HG03060 (cell line): ENCODE results near the gene ASB5.
"Not testable (repeated sequence)": the region's sequence is repeated elsewhere in the genome, so short reads cannot be mapped to it uniquely, and the experiment has no call there.

ENCODE experiments used
- ATAC-seq: cut with Tn5 transposase; IDR thresholded peaks from one replicate; pipeline ENCODE4 v1.9.1; 2021; ENCODE audit warnings: low read depth, moderate number of reproducible peaks; ENCODE audit not compliant: unreplicated experiment

Gene ASB5

GRCh38 chr4:176226736-176227135, 42.3 kb downstream of the ASB5 start:
- no peak for ATAC-seq

GRCh38 chr4:176223561-176223960, 45.5 kb downstream of the ASB5 start:
- no peak for ATAC-seq

GRCh38 chr4:176222149-176222548, 46.9 kb downstream of the ASB5 start:
- ATAC-seq, result no peak

GRCh38 chr4:176217510-176217909, 51.5 kb downstream of the ASB5 start:
- no peak for ATAC-seq

- ATAC-seq, result not testable (repeated sequence)
Measured at GRCh38 chr4:176212351-176212750, 56.7 kb downstream of the ASB5 start.

- ATAC-seq, result no peak
Measured at GRCh38 chr4:176210579-176211296, 58.3 kb downstream of the ASB5 start.

GRCh38 chr4:176210101-176210500, 58.9 kb downstream of the ASB5 start:
- no peak for ATAC-seq

- ATAC-seq, result no peak
Measured at GRCh38 chr4:176209535-176209934, 59.5 kb downstream of the ASB5 start.

GRCh38 chr4:176207839-176208238, 61.2 kb downstream of the ASB5 start:
- no peak for ATAC-seq

- ATAC-seq, result no peak
Measured at GRCh38 chr4:176205299-176205698, 63.7 kb downstream of the ASB5 start.

- ATAC-seq, result no peak
Measured at GRCh38 chr4:176198316-176198903, 70.6 kb downstream of the ASB5 start.

GRCh38 chr4:176195184-176195978, 73.6 kb downstream of the ASB5 start, which contains the start of gene SPATA4:
Gene SPATA4 (minus strand): TSS chr4:176195585. CDS start chr4:176195562, 23 bp downstream.
- peak; percentile 96 for ATAC-seq

- ATAC-seq, result no peak
Measured at GRCh38 chr4:176193938-176194337, 75.1 kb downstream of the ASB5 start.

GRCh38 chr4:176193126-176193525, 75.9 kb downstream of the ASB5 start:
- no peak for ATAC-seq

- ATAC-seq, result no peak
Measured at GRCh38 chr4:176191974-176192373, 77.0 kb downstream of the ASB5 start.

- ATAC-seq, result no peak
Measured at GRCh38 chr4:176189891-176190795, 78.9 kb downstream of the ASB5 start.

- no peak for ATAC-seq
Measured at GRCh38 chr4:176188654-176189053, 80.4 kb downstream of the ASB5 start.

- ATAC-seq, result no peak
Measured at GRCh38 chr4:176187624-176188023, 81.4 kb downstream of the ASB5 start.

GRCh38 chr4:176186671-176187395, 82.2 kb downstream of the ASB5 start:
- ATAC-seq, result no peak

- ATAC-seq, result no peak
Measured at GRCh38 chr4:176186067-176186466, 83.0 kb downstream of the ASB5 start.
